Stimulated activated CD8-positive, alpha-beta memory T cell treated with anti-CD3 and anti-CD28 coated beads, Interleukin-15, amount 100 ng/mL, for 1 hour (primary cell): ENCODE measurements around the gene GPD1L.
A peak's percentile ranks its signal among the peaks of the same experiment; 100 is the strongest.

ENCODE experiments used
- DNase-seq: peaks from one replicate; pipeline ENCODE4 v3.0.0-alpha.2; 2020; ENCODE audit warnings: low read depth

GPD1L gene

DNA sequence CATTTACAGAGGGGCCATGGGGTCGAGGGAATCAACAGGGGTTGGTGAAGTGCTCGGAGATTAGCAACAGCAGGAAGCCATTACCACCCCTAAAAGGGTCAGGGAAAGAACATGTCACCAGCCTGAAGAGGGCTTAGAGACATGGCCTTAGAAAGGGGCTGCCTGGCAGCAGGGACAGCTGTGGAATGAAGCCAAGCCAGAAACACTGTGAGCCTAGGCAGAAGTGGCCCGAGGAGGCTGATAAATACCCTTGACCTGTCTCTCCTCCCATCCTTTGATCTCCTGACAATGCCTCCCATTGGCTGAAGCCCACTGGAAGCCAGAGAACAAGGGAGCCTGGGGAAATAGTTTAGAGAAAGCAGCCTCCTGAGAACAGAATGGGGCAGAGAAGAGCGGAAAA, 31.4 kb downstream of the GPD1L start:
- no peak for DNase-seq

DNA sequence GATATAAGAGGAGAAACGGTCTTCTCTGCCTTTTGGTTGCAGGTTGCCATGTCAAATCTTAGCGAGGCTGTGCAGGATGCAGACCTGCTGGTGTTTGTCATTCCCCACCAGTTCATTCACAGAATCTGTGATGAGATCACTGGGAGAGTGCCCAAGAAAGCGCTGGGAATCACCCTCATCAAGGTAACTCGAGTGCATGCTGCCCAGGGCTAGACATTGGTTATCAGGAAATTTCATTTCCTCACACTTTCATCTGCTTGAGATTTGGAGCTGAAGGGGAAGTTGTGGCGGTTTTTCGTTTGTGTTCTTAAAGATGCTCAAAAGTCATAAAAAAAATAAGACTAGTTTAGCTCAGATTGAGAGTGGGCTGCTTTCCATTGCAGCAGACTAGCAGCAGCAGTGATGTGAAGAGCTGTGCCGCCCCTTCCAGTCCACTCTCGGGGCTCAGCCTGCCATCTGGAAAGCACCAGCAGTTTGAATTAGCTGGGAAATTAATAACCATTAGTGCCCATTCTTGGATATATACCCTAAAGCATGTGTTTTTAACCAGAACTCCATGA, 32.2 kb downstream of the GPD1L start:
- DNase-seq = no peak

DNA sequence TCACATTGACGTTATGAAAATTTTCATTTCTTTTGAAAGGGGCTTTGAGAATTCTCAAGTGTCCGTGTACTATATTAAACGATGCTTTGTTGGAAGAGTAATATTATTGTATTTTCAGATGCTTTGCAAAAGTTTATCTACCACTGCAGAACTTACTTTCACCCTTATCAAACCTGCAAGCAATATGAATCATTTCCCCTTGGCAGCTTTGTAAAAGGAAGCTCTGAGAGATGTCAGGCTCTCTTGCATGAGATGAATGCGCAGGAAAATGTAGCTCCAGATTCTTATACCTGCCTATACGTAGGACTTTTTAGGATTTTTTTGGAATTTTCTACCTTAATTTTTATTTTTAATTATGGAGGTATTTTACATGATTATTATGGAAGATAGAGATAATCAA, 34.5 kb downstream of the GPD1L start:
- no peak for DNase-seq

DNA sequence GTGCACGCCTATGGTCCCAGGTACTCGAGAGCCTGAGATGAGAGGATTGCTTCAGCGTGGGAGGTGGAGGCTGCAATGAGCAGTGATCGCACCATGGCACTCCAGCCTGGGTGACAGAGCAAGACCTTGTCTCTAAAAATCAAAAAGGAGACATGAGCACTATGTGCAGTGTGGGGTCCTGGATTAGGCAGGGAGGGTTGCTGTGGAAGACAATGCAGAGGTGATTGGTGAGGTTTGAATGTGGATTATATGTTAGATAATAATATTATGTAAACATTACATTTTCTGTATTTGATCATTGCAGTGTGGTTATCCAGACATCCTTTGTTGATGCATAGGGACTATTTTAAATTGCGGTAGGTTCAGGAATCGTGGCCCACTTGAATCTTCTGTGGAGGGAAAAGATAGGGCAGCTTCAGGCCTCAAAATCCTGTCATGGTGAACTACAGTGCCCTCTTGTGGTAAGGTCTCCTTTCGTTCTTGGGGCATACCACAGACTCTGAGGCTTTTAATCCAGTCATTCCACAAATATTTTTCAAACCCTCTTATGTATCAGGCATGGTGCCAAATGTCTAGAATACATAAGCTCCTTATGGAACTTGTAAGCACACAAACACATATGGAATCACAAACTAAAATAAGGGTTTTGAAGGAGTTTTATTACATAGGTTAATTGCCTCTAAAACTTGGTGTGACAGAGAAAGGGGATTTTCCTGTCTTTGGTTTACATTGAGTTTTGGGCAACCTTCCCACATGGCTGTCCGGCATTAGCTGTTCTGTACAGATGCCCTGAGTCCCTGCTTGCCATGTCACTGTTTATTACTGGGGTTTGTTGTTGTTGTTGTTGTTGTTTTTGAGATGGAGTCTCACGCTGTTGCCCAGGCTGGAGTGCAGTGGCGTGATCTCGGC, 37.7 kb downstream of the GPD1L start:
- no peak for DNase-seq

DNA sequence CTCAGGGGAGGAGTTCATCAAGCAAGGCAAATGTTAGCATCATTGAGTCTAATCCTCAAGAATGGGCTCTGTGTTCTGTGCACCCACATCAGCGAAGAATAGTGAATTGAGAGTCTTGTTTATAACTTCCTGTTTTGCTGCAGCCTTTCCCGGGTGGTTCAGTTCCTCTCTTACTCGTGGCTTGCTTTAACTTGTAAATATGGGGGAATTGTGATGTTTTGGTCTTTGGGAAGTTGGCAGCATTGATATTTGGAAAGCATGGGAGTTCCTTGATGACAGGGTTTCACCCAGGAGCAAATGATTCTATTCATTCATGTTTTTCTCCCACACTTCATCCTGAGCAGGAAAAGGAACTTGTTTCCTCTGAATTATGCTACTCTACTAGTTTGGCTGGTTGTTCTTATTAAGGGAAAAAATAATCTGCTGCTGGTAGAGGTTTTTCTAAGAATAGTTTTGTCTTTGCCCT, 40.4 kb downstream of the GPD1L start:
- no peak for DNase-seq

DNA sequence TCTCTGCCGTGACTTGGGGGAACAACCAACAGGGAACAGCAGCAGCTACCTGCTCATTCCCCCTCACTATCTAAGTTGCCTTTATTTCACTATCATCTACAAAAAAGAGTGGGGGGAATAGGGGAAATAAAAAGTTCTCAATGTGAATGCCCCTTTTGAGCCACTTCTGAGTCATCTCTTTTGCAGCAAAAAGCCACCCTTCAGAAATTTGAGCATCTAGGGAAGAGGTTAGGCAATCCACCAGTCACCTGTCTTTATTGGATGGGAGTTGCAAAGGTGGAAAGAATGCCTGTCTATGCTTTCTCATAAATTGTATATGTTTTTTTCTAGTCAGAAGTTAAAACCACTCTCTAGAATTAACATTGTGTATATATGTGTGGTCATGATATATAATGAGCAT, 41.1 kb downstream of the GPD1L start:
- DNase-seq = no peak

DNA sequence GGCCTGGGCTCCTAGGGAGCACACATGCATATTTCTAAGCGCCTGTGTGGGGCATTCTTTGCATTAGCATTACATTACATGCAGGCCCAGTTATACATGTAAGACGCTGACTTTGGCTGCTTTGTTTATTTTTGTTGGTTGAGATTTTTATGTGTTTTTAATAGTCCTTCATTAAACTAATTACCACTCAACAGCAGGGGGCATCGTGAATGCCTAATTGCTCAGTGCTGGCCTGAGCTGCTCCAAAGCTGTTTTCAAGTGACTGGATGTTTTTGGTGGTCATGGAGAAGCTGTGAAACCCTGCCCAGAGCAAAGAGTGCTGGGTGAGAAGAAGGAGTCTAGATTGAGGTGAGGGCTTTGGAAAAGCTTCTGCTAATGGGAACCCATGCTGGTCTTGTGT, 41.5 kb downstream of the GPD1L start:
- DNase-seq = no peak

DNA sequence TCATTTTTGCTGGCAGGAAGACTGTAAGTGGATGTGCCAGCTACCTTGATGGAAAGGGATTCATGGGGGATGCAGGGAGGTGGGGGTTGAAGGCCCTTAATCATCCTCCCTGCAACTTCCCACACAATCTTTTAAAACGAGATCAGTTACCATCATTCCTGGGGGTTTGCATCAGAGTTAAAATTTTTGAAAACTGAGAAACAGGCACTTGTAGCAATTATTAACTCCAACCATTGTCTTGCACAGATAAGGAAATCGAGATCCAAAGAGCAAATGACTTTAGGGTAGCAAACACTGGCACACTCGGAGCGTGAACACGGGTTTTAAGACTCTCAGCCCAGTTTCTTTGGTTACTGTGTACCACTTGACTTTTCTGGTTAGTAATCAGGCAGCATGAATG, 41.9 kb downstream of the GPD1L start:
- no peak for DNase-seq

DNA sequence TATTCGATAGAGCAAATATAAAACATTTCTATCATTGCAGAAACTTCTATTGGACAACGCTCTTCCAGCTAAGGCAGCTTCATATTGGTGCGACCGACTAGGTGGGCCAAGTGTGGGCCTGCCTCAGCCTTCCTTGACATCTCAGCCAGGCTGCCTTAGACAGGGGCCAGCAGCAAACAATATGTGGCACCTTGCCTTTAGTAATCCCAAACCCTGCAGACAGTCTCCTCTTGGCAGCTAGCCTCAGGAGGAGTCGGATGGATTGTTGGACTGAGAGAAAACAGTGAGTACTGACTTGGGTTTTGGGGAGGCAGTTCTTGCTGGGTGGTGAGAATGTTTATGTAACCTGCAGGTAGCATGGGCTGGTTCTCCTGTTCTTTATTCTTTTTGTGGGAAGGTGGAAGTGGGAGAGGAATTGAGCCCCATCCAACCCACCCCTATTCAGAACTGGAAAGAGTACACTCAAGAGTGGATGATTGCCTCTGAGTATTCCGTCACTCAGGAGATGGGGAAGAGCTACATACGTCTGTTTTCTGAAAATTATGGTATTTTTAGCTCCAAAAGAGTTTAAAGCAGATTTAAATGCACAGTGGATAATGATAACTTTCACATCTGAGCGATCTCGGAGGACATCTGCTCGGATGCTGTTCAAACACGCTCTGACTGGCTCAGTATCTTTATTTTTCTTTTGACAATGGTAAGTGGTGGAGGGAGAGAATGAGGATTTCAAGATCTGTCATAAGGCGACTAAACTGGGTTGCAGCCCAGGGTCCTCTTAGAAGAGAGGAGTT, 47.2 kb downstream of the GPD1L start:
- DNase-seq = no peak

DNA sequence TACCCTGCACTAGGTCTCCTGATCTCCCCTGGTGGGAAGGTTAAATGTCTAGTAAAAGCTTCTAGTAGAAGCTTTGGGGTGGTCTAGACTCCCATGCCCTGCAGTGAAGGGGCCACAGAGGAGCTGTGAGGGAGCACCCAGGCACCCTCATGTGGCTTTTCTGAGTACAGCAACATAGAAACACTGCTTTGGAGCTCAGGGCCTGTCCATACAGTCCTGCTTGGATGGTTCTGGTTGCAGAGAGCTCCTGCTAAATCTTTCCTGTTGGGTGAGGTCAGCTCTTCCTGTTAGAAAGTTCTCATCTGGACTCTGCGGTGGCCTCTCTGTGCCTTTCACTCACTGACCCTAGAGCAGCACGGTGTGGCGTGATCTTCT, 47.8 kb downstream of the GPD1L start:
- DNase-seq = no peak

DNA sequence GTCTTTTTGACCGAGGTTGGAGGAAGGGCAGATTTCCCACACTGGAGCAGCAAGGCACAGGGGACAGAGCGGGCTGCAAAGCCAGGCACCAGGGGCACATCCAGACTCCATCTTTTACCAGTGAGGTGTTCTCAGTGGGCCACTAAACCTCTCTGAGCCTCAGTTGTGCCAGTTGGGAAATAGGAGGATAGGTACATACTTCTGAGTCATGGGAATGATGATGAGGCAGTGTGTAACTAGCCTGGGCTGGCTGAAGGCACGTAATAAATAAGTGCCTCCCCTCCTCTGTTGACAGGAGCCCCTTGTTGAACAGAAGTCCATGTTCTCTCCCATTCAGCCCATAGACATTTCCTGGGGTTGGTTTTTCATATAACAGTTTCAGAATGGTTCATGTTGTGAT, 48.7 kb downstream of the GPD1L start:
- no peak for DNase-seq

DNA sequence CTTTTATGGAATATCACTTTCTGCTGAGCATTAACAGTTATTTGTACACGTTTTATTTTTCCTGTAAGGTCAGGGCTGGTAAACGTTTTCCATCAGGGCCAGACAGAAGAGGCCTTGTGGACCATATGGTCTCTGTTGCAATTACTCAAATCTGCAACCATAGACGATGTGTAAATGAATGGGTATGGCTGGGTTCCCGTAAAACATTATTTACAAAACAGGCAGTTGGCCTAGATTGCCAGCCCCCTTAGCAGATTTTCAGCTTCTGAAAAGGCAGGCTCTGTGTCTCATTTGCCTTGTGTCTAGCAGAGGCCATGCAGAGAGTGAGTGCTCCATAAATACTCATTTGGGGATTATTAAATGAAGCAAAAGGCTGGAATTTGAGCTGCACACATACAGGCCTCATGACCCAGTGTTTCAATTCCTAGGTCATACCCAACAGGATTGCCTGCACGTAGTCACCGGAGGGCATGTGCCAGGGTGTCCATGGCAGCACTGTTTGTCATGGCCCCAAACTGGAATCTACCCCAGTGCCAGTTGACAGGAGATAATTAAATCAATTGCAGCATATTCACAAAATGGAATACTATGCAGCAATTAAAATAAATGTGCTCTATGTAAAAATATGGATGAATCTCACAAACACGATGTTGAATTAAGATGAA, 51.3 kb downstream of the GPD1L start:
- no peak for DNase-seq

DNA sequence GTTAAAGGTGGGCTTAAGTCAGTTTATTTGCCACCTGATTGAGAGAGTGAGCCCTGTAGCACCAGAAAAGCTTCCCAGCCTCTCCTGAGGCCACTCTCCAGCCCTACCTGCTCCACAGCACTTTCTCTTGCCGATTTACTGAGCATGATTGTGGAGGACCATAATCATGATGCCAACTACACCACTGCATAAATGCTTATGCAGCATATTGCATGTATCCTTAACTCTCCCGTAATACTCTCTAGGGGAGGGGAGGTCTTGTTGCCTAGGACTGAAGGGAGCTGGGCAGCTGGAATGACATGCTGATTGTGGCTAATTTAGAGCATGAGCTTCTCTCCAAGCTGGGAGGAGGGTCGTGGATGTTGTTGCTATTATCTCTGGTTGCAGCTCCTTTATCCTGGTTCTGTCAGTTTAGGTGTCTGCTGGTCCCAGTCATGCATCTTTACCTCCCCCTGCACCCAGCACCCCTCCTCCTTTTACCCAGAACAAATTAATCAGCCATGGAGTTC, 54.3 kb downstream of the GPD1L start:
- DNase-seq = no peak

DNA sequence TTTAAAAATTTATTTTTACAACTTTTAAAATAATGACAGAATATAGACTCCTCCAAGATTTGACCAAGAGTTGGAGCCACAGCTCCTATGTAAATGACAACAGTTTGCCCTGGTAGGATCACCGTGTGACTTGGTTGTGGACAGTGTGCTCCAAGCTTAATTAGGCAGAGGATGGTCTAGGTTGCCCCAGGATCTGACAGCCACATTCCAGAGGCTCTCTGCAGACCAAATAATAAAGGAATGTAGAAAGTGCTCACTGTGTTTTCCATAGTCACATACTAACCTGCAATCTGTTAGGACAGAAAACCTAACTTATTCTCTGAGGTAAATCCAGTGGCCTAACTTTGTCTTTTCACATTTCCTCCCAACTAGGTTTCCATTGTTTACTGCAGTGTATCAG, 59.0 kb downstream of the GPD1L start:
- DNase-seq = no peak

DNA sequence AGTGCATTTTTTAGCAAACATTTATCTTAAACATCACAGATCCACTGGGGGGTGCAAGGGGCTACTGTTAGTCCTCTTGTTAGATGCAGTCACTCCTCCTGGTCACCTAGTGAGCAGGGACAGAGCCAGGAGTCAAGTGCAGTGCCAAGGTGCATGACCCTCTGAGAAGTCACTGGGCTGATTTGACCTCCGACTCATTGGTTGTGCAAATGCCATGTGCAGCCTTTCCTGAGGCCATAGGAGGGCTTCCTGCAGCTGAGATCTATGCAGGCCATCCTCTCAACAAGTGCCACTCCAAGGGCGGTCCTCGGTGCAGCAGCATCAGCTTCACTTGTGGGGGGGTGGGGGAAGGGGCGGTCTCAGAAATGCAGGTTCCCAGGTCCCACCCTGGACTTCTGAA, 60.2 kb downstream of the GPD1L start:
- DNase-seq = no peak

DNA sequence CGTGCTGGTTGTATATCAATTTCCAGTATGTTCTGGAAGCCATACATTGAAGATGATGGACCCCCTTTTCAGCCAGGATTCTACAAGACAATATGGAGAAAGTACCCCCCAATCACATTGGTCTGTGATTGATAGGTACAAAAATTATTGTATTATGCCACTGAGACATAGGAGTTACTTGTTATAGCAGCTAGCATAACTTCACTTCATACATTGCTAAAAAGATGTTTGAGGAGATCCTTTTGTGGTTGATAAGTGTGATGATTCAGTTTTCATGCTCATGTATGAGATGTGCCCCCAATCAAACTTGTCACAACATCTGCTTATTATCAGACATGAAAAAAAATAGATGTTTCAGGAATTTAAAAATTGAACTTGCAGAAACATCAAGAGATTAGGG, 66.0 kb downstream of the GPD1L start:
- no peak for DNase-seq

DNA sequence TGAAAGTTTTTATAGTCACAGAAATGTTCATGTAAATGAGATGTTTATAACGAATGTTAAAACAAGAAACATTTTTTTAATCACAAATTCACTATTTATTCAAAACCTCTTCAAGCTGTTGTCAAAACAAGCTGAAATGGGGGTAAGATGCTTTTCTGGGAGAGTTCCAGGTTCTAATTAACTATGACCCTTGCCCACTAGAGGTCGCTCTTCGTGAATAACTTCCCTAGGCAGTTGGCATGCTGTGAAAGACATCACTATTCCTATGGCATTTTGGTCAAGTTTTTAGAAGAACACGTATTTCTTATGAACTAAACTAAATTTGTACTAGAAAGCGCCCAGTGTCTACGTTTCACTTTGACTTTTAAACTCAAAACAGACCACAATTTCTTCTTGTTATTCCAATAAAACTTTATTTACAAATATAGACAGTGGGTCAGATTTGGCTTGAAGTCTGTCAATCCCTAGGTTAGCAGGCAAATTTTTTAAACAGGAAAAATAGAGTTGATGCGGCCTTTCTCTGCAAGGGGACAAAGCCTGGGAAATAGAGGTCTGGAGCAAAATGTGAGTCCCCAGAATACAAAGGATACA, 69.3 kb downstream of the GPD1L start:
- DNase-seq = peak; percentile 42

DNA sequence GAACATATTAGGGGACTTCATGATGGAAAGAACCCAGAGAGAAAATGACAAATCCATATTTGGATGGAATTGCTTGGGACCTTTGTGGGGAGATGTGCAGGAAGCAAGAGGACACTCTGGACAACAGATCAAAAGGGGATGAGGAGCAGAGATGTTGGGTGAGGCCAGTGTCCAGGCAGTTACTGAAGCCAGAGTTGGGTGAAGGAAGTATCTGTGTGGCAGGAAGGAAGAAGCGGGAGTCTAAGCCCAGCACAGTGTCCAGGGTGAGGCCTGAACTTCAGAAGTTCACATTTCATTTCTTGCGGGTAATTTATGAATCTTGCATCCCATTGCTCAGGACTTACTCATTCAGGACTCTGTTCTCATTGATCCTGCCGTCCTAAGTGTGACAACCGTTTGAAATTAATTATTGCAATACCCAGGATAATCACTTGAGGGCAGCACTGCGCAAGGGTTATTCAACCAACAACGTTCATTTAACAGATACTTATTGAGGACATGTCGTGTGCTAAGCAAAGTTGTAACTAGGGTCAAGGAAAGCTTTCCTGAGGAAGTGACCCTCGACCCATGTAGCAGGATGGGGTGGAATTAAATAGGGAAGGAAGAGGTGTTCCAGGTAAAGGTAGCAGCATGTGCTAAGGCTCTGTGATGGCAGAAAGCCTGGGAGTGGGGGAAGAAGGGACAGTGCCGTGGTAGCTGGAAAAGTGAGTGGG, 70.7 kb downstream of the GPD1L start:
- DNase-seq = peak; percentile 46

DNA sequence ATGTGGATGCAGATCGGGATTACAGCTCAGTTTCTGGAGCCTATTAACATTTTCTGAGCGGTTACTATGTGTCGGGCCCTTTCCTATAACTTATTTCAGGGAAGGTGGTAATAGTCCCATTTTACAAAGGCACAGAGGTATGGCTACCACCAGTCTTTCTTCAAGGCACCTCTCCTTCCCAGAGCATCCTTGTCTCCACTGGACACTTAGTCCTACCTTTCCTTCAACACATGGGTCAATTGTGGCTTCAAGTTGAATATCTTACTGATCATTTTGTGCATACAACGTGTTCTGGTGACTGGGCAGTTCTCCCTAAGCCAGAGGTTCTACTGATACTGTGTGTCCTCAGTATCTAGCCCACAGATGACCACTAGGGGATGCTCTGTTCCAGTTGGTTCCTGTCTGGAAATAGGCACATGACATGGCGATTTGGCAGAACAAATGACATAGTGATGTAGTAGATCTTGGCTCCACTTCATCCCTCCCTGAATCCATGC, 71.3 kb downstream of the GPD1L start:
- DNase-seq = no peak

DNA sequence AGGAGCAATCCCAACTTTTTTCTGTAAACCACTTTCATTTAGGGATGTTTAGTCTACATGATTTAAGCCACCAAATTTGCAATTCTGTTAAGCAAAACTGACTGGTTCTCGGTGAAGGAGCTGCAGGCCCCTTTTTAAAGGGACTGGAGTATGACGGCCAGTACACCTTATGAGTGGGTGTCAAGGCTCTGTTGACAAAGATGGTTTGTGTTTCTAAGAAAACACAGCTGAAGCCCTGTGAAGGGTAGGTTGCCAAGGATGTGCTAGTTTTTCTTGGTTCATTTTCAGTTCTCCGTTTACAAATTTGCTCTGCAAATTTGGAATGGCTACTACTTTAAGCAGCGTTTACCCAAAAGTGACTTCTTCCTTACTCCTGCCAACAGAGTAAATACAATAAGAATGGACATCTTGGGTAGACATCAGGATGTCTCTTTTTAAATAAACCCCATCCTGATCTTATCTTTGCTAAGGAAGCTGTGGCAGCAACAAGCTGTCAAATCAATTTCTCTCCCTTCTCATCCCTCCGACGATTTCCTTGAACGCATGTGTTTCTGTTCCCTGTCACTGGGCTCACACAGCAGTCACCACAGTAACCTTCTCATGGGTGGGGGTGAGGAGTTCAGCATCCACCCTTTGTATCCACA, 73.8 kb downstream of the GPD1L start:
- DNase-seq = no peak
